Stimulated activated CD4-positive, alpha-beta T cell treated with anti-CD3 and anti-CD28 coated beads, Interleukin-2, amount 100 ng/mL, for 48 hours (primary cell): ENCODE measurements around the gene DYTN.

Experiments
- DNase-seq, 2 donors: peaks; one replicate each; pipeline ENCODE4 v3.0.0-alpha.2; 2020

Gene DYTN

GRCh38 chr2:206696910-206697309 is 21.3 kb downstream of the DYTN start:
- no peak for DNase-seq

DNA sequence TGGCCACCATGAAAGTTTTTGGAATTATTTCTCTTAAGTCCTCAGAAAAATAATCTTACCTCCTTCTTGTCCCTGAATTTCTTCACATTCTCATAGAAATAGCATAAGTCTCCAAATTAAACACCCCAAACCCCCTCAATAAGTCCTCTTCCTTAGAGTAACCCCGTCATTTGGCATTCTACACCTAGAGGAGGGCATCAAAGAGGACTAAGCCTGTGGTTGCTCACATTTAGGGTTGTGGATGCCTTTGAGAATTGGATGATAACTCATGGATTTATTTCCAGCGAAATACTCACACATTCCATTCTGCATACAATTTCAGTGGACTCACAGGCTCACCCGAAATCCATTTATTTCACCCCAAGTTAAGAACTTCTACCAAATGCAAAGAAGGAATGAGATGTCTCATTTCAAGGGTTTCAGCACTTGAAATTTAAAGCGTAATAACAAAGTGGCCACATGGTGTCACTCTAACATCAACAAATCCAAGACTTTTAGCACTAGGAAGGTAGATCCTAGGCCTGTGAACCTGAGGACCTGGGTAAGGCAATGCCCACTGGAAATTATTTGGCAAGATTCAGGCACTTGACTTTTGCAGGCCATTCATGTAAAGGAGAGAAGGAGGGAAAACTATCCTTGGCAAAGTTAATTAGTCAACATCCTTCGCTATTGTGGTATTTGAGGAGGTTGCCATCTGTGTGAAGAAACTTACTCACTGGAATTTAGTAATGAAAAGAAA is 24.6 kb downstream of the DYTN start:
- DNase-seq = peak; percentile 39 to 49

DNA sequence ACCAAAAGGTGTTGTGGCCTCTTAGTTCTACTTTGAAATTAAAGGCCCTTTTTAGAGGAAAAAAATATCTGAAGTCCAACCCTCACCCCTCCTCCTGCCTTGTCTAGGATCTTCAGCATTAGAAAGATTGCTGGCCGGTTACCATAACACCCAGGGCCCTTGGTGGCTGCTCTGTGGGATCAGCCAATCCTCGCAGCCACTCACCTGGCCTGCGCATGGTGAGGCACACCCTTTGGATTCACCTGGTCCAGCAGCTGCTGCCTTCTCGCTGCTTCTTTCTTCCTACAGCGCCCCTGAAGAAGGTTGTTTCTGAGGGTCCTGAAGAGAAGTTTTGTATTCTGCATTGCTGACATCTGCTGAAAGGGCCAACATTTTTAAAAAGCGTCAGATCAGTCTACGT is 25.2 kb downstream of the DYTN start:
- DNase-seq = no peak

GRCh38 chr2:206688990-206689389 is 29.2 kb downstream of the DYTN start:
- DNase-seq = no peak

- DNase-seq = no peak
Observed at GRCh38 chr2:206688453-206688852, 29.7 kb downstream of the DYTN start.

DNA sequence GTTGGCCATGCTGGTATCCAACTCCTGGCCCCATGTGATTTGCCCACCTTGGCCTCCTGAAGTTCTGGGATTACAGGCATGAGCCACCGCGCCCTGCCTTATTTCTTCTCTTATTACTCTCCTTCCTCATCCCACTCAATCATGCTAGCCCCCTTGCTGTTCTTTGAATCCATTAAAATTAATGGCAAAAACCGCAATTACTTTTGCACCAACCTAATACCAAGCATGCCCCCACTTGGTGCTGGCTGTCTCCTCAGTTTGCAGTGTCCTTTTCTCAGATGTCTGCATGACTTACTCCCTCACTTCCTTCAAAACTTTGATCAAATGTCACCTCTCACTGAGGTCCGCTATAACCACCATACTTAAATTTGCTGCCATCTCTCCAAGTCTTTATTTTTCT is 34.6 kb downstream of the DYTN start:
- DNase-seq = no peak

GRCh38 chr2:206670531-206671319 is 47.5 kb downstream of the DYTN start:
- no peak for DNase-seq

DNA sequence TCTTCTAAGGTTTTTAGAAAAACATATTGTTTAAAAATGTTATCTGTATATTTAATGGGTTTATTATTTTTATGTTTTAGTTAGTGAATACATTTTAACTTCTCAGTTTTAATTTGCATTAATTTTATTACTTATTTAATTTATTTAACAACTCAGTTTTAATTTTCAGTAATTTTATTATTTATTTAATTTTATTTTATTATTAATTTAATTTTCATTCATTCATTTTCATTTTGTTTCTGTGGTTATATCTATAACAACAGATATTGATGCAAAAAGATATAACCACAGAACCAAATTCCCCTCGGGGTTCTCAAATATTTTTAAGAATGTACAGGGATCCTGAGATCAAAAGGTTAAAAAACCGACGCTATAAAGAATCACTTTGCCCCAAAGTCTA is 52.9 kb downstream of the DYTN start:
- DNase-seq = no peak

GRCh38 chr2:206657087-206657486 is 61.1 kb downstream of the DYTN start:
- no peak for DNase-seq

GRCh38 chr2:206647985-206648384 is 70.2 kb downstream of the DYTN start:
- no peak for DNase-seq

DNA sequence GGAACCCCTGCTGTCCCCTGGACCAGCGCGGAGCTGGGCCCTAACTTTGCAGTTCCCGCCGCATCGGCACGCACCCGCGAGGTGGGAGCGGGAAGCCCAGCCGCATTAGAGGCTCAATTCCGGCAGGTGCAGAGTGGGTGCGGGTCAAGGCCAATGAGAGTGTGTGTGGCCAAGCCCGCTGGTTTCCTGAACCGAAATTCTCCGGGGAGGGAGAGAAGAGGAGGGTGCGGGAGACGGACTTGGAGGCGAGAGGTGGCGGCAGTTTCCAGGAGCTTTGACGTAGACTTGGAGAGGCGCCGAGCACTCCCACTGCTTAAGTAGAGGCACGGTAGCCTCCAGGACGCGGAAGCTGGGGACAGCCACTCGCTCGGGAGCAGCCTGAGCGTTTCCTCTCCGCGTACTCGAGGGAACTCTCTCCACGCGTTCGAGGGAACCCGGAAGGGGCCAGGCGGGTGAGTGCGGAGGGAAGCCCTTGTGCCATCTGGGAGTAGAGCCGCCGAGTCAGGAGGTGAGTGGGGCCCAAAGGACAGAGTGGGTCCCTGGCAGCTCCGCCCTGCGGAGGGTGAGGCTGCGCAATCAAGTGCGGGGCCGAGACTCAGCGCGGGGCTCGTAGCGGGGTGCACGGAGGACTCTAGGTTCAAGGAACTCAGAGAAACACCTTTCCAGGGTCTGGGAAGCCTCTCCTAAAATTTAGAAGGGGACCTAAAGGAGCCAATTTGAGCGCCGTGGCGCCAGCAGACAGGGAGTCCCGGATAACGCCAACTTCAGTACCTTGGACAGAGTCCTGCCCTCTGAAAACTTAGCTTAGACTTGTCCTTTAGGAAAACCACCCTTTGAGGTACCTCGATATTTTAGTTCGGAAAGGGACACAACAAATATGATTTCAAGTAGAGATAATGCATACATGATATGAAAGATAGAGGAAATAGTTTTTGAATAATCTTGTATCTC is 75.8 kb downstream of the DYTN start, which contains the start of gene FAM237A:
Gene FAM237A (plus strand): TSS at position 413 of the 951 bp plus-strand sequence. CDS start 1,750 bp downstream, outside the sequence.
- DNase-seq = peak; percentile 7 to 21

DNA sequence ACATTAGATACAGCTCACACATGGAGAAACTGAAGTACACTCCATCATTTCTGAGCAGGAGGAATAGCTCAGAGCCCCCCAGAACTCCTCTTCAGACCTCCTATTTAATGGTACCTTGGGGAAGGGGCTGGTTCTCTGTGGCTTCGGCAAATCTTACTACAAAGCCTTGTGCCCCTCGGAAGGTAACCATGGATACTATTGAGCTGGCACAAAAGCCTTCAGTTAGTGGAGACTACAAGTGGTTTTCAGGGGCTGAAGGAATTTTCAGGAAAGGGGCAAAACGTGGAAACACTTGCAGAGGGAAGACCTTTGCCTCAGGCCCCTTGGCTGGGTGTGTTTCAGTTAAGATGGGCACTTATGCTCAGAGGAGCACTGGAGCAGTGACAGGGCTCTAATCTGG is 77.0 kb downstream of the DYTN start:
- DNase-seq = no peak

DNA sequence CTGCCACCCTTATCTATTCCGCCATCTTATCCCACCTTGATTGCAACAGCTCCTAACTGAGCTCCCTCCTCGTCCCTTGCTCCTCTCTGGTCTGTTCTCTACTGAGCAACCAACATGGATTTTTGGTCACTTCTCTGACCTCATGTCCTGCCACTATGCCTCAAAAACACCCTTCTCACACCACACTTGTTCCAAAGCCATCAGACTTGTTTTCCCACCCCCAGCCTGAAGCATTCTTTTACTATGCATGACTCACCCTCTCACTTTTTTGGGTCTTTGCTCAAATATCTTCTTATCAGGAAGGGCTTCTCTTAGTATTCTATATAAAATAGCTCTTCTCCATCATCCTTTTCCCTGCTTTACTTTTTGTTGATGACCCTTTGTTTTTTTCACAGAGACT is 78.6 kb downstream of the DYTN start:
- DNase-seq = no peak

GRCh38 chr2:206635015-206635414 is 83.2 kb downstream of the DYTN start:
- DNase-seq = no peak

DNA sequence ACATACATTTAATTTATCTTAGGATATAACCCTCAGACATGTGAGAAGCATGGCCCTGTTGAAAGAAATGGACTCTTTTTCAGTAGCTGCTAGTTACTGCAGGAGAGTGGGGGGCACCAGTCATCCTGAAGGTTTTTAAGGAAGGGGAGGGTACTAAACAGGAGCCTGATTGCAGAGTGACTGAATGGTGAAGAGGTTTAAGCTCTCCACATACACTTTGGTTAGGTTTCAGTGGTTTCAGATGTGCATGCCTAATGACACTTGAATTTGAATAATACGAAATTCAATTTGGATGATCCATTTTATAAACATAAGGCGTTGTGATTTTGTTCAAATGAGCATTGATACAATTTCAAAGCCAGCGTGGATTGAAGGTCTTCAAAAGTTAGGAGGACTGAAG is 86.9 kb downstream of the DYTN start:
- DNase-seq = no peak

GRCh38 chr2:206627632-206628031 is 90.6 kb downstream of the DYTN start:
- DNase-seq = no peak

DNA sequence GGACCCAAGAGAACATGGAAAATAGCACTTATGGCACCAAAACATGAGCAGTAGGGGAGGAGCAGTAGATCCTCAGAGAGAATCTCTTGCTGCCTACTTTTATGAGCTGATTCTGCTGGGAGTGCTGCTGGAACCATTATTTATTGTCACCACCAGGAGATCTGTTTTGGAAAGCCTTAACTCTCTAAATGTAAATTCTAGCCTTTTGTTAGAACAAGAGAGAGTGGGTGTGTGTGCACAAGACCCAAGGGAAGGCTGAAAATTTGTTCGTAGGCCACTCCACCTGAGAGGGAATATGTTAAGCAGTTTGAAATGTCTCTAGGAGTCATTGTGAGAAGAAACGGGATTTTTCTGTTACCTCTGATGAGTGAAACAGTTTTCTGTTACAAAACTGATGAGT is 92.1 kb downstream of the DYTN start:
- no peak for DNase-seq

GRCh38 chr2:206619011-206619410 is 99.2 kb downstream of the DYTN start:
- DNase-seq = no peak

DNA sequence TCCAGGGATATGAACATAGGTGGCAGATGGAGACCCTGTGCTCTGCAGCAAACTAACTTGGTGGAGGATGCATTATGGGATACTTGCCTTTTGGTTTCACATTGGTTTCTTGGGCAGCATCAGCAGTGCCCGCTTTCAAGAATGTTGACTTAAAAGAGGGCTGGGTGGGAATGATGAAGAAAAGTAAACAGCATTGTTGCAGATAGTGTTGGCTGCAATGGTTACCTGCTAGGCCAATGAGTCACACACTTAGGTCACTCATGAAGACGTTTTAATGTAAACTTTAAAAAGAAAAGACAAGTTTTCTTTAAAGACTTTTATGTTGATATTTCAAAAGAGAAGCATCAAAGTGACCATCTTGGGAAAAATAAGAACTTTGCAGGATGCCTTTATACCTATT is 102.0 kb downstream of the DYTN start:
- DNase-seq = no peak

DNA sequence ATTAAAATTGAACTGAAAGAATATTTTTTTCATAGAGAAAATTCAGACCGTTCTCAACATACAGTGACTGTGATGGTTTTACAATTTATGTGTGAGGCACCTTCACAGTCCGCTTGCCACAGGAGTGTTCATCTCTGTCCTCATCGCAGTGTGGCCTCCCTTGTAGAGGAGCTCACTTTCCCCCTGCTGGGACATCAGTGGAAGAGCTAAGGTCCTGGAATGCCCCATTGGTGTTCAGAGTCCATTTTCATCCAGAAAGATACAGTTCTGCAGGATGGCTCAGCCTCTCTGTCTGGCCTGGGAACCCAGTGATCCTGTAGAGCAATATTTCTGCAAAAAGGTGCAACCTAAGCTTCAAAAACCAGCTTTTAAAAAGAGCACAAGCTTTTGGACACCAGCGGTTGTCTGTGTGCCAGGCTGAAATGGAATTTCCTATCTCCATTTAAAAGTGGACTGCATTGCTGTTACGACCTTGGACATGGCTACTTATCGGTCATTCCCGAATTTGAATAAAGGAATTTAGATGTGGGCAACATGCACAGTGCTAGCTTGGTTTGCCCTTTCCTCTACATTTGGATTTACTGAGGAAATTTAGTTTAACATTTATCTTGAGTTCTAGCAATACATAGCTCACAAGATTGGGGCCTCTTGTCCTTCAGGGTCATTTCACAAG is 102.6 kb downstream of the DYTN start:
- no peak for DNase-seq

GRCh38 chr2:206614811-206615210 is 103.4 kb downstream of the DYTN start:
- no peak for DNase-seq

DNA sequence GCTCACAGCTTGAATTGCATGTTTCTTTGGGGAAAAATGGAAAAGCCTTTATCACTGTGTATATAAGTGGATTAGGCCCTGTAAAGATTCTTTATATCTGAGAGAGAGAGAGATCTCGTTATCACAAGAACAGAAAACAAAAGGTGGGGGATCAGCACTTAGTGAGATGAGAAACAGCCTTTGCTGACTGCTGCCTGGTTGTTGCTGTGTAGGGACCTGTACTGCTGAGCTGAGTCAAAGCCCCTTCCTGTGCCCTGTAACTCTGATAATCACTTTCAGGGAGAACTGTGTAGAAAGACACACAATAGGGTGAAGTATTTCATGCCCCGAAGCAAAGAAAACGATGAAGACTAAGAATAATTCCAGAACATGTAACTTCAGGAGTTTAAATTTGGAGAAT is 106.5 kb downstream of the DYTN start:
- DNase-seq = no peak

DNA sequence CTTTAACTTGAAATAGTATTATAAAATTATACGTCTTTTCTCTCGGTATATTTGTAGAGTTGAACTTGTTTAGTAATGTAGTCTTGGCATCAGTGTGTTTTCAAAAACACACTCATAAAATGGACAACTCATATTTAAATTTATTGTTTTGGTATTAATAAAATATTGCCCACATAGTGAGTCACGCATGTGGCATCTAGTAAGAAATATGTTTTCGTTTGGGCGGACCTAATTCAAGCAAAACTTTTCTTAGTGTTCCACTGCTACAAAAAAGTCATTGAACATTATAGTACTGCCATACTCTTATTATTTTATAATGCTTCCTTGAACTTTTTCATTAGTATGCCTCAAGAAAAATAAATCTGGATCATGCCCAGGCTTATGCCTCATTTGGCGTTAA is 107.0 kb downstream of the DYTN start:
- DNase-seq = no peak
